SU-DHL-6 (cell line): Measurements from ENCODE around the gene RBFOX2.

Experiments
- H2AFZ ChIP-seq: fragments of 200-600 bp; sonication (generic); 2 replicates; pipeline ENCODE4 v1.6.1; 2014; ENCODE audit warnings: low read depth, mild to moderate bottlenecking, moderate library complexity, mixed read lengths, antibody characterized with exemption, low read length; ENCODE audit not compliant: severe bottlenecking
- H3F3A ChIP-seq: fragments of 200-600 bp; shearing (Covaris generic); 2 replicates; pipeline ENCODE4 v1.6.0; 2016; ENCODE audit warnings: antibody characterized with exemption, mild to moderate bottlenecking; ENCODE audit not compliant: insufficient read depth
- H3K27ac ChIP-seq: fragments of 200-600 bp; sonication (generic); 2 replicates; pipeline ENCODE4 v1.5.1; 2016; ENCODE audit warnings: low read depth, mild to moderate bottlenecking, low read length, moderate library complexity, mixed read lengths
- H3K27me3 ChIP-seq: fragments of 200-600 bp; sonication (generic), shearing (Covaris generic); 2 replicates; pipeline ENCODE4 v1.6.0; 2014; ENCODE audit warnings: mild to moderate bottlenecking, low read length
- H3K36me3 ChIP-seq: fragments of 200-600 bp; sonication (generic); 2 replicates; pipeline ENCODE4 v1.6.1; 2014; ENCODE audit warnings: mild to moderate bottlenecking, low read length, mixed read lengths
- H3K4me2 ChIP-seq: fragments of 300-600, 200-600 bp; shearing (Covaris generic), sonication (generic); 2 replicates; pipeline ENCODE4 v1.6.0; 2014; ENCODE audit warnings: low read length, low read depth, mild to moderate bottlenecking; ENCODE audit not compliant: poor library complexity, severe bottlenecking
- H3K4me3 ChIP-seq: fragments of 200-600 bp; sonication (generic); 2 replicates; pipeline ENCODE4 v1.5.1; 2014; ENCODE audit warnings: antibody characterized with exemption, low read length, mild to moderate bottlenecking, mixed read lengths; ENCODE audit not compliant: insufficient read depth, poor library complexity, severe bottlenecking
- H3K79me2 ChIP-seq: fragments of 200-600 bp; sonication (generic); 2 replicates; pipeline ENCODE4 v1.6.1; 2014; ENCODE audit warnings: mild to moderate bottlenecking, low read length, moderate library complexity; ENCODE audit not compliant: insufficient read depth
- H3K9ac ChIP-seq: fragments of 200-600 bp; sonication (generic); 2 replicates; pipeline ENCODE4 v1.7.0; 2014; ENCODE audit warnings: mild to moderate bottlenecking, low read length
- H3K9me2 ChIP-seq: fragments of 200-600 bp; sonication (generic); replicated peaks from 2 replicates; pipeline ENCODE4 v1.6.1; 2014; ENCODE audit warnings: low read length; ENCODE audit not compliant: insufficient read depth
- H3K9me3 ChIP-seq: fragments of 200-600 bp; sonication (generic); 2 replicates; pipeline ENCODE4 v1.6.1; 2014; ENCODE audit warnings: low read length, mixed read lengths; ENCODE audit not compliant: insufficient read depth
- H4K20me1 ChIP-seq: fragments of 200-600 bp; sonication (generic); 2 replicates; pipeline ENCODE4 v1.6.1; 2014; ENCODE audit warnings: low read depth, mild to moderate bottlenecking, antibody characterized with exemption, low read length, moderate library complexity, mixed read lengths
- CTCF ChIP-seq: fragments of 200-600 bp; sonication (generic); IDR thresholded peaks from one replicate; pipeline ENCODE4 v1.5.1; 2017; ENCODE audit warnings: antibody characterized with exemption, mild to moderate bottlenecking, low read length, moderate library complexity; ENCODE audit not compliant: insufficient read depth, poor library complexity, severe bottlenecking
- EZH2phosphoT487 ChIP-seq: fragments of 200-600 bp; sonication (generic), shearing (Covaris generic); conservative IDR thresholded peaks from 2 replicates; pipeline ENCODE4 v1.6.1; 2018; ENCODE audit warnings: mild to moderate bottlenecking, antibody characterized with exemption, low read length, moderate library complexity, mixed read lengths

Gene RBFOX2

GRCh38 chr22:35978201-35978600 lies 50.4 kb downstream of the RBFOX2 start:
- no peaks in the 10 kb centered on the region for H3K36me3 ChIP-seq
- H3K9me2 ChIP-seq: no peaks in the 10 kb centered on the region
- no peaks in the 10 kb centered on the region for H4K20me1 ChIP-seq
- no peak overlapping the region for H3K4me3 ChIP-seq
- no peaks in the 10 kb centered on the region for H3K9me3 ChIP-seq
- TF ChIP-seq CTCF (no peak), EZH2phosphoT487 (no peak)
- H3F3A ChIP-seq: no peaks in the 10 kb centered on the region
- H3K27ac ChIP-seq: no peak overlapping the region
- no peak overlapping the region for H3K4me2 ChIP-seq
- H3K27me3 ChIP-seq: no peaks in the 10 kb centered on the region
- H3K9ac ChIP-seq: no peak overlapping the region
- no peaks in the 10 kb centered on the region for H3K79me2 ChIP-seq
- H2AFZ ChIP-seq: no peak overlapping the region

GRCh38 chr22:35977136-35977535 lies 51.5 kb downstream of the RBFOX2 start:
- Histone ChIP-seq H3K36me3 (no peaks in the 10 kb centered on the region), H3K9me3 (no peaks in the 10 kb centered on the region), H3K4me2 (no peak overlapping the region), H3K9me2 (no peaks in the 10 kb centered on the region), H3F3A (no peaks in the 10 kb centered on the region), H4K20me1 (no peaks in the 10 kb centered on the region), H3K4me3 (no peak overlapping the region), H3K27me3 (no peaks in the 10 kb centered on the region), H3K79me2 (no peaks in the 10 kb centered on the region), H2AFZ (no peak overlapping the region), H3K27ac (no peak overlapping the region), H3K9ac (no peak overlapping the region)
- TF ChIP-seq CTCF: no peak
- no peak for TF ChIP-seq EZH2phosphoT487

- H3K79me2 ChIP-seq: no peaks in the 10 kb centered on the region
Observed at GRCh38 chr22:35973388-35973787, 55.2 kb downstream of the RBFOX2 start.

More at GRCh38 chr22:35973388-35973787, 55.2 kb downstream of the RBFOX2 start:
- no peak overlapping the region for H3K4me3 ChIP-seq
- no peak overlapping the region for H3K27ac ChIP-seq
- no peak overlapping the region for H3K4me2 ChIP-seq
- no peak overlapping the region for H3K9ac ChIP-seq
- no peaks in the 10 kb centered on the region for H3K9me2 ChIP-seq
- H3K36me3 ChIP-seq: no peaks in the 10 kb centered on the region
- H4K20me1 ChIP-seq: no peaks in the 10 kb centered on the region
- TF ChIP-seq CTCF (no peak), EZH2phosphoT487 (no peak)
- no peaks in the 10 kb centered on the region for H3K27me3 ChIP-seq
- no peaks in the 10 kb centered on the region for H3F3A ChIP-seq
- no peaks in the 10 kb centered on the region for H3K9me3 ChIP-seq
- H2AFZ ChIP-seq: no peak overlapping the region
